Sigmoid colon (tissue), 4 donors: Measurements from ENCODE around the gene TNFRSF17.

Experiments
- CTCF ChIP-seq, 4 experiments: fragments of 450-650 bp in 3 of 4; fragments of 200-600 bp in 1 of 4; IDR thresholded peaks; one replicate each; pipeline ENCODE4 v1.5.1; 2016 to 2019; ENCODE audit warnings: antibody characterized with exemption in 4 of 4, mild to moderate bottlenecking in 3 of 4, moderate library complexity in 2 of 4
- EP300 ChIP-seq, 4 donors: sonication (generic); formaldehyde crosslinking; IDR thresholded peaks; one replicate each; pipeline ENCODE4 v1.6.1; 2017; ENCODE audit warnings: antibody characterized with exemption in 4 of 4
- POLR2A ChIP-seq, 2 donors: fragments of 450-650 bp; IDR thresholded peaks; one replicate each; pipeline ENCODE4 v1.6.1; 2016; ENCODE audit warnings: antibody characterized with exemption in 2 of 2, mild to moderate bottlenecking in 2 of 2, moderate library complexity in 2 of 2
- POLR2AphosphoS5 ChIP-seq, 4 donors: sonication (generic); formaldehyde crosslinking; IDR thresholded peaks; one replicate each; pipeline ENCODE4 v1.6.1; 2017; ENCODE audit warnings: antibody characterized with exemption in 4 of 4

GRCh38 chr16:11955713-11956123 is 9.3 kb upstream of the TNFRSF17 start:
- TF ChIP-seq CTCF (IDR thresholded peaks at IDR 0.05) (no peak), POLR2A (IDR thresholded peaks at IDR 0.05) (no peak), POLR2AphosphoS5 (IDR thresholded peaks at IDR 0.05) (no peak), EP300 (IDR thresholded peaks at IDR 0.05) (no peak)
